Hypothalamus (tissue), 51 donors: ENCODE results near the gene IQCF6.
"Not testable (repeated sequence)": the region's sequence is repeated elsewhere in the genome, so short reads cannot be mapped to it uniquely, and the experiment has no call there.

Experiments used
- DNase-seq, 51 donors: peaks; one replicate each; lab custom pipeline; 2025; lab: John Stamatoyannopoulos, UW

The IQCF6 gene

DNA sequence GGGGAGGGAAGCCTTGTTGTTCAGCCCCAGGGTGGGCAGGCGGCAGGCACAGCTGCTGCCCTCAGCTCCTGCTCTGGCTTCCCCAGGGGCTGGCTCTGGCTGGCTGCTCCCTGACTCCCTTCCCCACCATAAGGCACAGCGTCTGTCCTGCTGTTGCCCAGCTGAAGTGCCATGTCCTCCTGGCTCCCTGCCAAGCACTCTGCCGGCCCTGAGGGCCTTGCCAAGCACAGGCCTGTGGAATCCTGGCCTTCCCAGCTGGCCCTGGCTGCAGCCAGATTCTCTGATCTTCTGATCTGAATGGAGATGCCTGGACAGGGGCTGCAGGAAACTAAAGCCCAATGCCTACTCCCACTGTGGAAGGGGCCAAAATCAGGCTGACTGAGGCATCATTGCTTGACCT lies 1.1 kb downstream of the IQCF6 start:
- peak in 34 of 51 donors; percentile 4 to 72 (median 40) for DNase-seq

DNA sequence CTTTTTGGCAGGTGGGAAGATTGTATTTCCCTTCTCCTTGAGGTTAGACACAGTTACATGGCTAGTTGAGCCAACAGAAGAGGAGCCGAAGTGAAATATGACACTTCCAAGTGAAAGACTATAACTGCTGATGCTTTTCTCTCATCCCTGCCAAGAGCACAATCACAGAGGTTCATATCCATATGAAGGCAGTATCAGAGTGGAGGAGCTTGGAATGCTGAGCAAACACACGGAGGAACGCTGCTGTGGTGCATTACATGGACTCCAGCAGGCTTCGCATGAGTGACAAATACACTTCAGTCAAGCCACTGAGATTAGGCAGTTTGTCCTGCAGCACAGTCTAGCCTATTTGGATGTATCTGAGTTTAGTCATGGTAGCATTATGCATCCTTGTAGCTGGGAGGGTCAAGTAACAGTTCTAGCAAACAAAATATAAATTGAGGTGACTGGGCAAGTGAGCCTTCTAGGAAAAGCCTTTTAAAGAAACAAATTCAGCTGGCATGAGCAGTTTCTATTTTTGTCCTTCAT lies 5.4 kb downstream of the IQCF6 start:
- DNase-seq, result no peak

DNA sequence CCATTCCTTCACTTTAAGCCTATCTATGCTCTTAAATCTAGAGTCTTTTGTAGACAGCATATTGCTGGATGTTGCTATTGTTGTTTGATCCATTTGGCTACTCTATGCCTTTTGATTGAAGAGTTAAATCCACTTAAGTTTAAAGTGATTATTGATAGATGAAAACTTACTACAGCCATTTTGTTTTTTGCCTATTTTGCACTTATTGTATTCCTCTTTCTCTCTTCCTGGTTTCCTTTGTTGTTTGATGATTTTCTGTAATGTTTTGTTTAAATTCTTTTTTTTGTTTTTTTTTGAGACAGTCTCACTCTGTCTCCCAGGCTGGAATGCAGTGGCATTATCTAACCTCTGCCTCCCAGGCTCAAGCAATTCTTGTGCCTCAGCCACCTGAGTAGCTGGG lies 19.8 kb downstream of the IQCF6 start:
- no peak for DNase-seq

- not testable (repeated sequence) for DNase-seq
These were observed 25.0 kb downstream of the IQCF6 start for GRCh38 chr3:51753763-51754750.

DNA sequence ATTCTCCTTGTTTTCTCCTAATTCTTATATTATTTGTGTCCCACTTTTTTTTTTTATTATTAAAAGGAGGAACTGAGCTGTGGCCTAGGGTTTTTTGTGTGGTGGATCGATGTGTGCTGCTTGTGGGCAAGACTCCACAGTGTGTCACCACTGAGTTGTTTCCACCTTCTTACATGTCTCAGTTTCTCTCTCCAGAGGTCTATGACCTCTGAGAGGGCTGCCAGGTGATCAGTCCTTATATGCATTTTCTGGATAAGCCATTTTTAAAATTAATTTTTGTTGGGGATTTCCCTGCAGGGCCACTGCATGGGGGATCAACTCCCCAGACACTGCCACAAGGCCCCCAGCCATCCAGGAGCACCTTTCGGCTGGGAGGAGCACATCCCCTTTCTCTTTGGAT lies 27.8 kb downstream of the IQCF6 start:
- no peak for DNase-seq

- DNase-seq, result no peak
These were observed 28.2 kb downstream of the IQCF6 start for GRCh38 chr3:51750878-51751277.

- DNase-seq, result no peak
These were observed 30.7 kb downstream of the IQCF6 start for GRCh38 chr3:51748327-51748726.

GRCh38 chr3:51747840-51748239 lies 31.2 kb downstream of the IQCF6 start:
- no peak for DNase-seq

DNA sequence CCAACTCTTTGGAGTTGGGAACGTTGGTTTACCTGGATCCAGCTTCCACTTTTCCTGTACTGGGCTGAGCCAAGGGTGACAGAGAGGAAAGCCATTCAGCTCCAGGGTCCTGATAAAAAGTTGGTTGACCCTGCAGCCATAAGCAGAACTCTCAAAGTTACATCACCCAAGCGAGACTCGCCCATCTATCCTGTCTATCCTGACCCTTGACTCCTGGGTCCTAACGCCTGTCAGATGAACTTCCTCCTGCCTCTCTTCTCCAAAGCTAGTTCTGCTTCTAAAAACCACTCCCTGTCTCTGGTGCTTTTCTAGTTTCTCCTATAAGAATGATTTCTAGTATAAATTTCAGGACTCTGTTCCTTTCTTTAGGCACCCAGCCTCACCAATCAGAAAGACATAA lies 36.1 kb downstream of the IQCF6 start:
- peak in 1 of 51 donors; percentile 0 for DNase-seq

DNA sequence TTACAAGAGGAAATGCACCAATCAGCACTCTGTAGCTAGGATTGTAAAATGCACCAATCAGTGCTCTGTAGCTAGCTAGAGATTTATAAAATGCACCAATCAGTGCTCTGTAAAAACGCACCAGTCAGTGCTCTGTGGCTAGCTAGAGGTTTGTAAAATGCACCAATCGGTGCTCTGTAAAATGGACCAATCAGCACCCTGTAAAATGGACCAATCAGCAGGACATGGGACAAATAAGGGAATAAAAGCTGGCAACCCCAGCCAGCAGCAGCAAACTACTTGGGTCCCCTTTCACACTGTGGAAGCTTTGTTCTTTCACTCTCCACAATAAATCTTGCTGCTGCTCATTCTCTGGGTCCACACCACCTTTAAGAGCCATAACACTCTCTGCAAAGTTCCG lies 36.7 kb downstream of the IQCF6 start:
- not testable (repeated sequence) for DNase-seq

DNA sequence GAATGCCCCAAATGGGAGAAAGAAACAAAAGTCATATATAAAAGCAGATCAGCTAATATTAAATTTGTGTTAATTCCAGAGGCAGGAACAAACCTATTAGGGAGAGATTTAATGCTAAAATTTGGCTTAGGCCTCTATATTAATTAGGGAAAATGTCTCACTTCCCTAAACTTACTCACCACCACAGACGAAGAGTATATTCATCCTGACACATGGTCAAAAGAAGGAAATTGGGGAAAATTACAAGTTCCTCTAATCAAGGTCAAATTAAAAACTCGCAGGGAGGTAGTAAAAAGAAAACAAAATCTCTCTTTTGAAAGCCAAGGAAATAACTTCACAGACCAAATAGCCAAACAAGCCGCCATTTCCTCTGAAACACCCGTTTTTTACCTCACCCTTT lies 39.9 kb downstream of the IQCF6 start:
- no peak for DNase-seq

GRCh38 chr3:51735950-51736349 lies 43.1 kb downstream of the IQCF6 start:
- DNase-seq, result no peak

- no peak for DNase-seq
These were observed 44.0 kb downstream of the IQCF6 start for GRCh38 chr3:51735039-51735438.

GRCh38 chr3:51734572-51734907 lies 44.5 kb downstream of the IQCF6 start:
- no peak for DNase-seq

DNA sequence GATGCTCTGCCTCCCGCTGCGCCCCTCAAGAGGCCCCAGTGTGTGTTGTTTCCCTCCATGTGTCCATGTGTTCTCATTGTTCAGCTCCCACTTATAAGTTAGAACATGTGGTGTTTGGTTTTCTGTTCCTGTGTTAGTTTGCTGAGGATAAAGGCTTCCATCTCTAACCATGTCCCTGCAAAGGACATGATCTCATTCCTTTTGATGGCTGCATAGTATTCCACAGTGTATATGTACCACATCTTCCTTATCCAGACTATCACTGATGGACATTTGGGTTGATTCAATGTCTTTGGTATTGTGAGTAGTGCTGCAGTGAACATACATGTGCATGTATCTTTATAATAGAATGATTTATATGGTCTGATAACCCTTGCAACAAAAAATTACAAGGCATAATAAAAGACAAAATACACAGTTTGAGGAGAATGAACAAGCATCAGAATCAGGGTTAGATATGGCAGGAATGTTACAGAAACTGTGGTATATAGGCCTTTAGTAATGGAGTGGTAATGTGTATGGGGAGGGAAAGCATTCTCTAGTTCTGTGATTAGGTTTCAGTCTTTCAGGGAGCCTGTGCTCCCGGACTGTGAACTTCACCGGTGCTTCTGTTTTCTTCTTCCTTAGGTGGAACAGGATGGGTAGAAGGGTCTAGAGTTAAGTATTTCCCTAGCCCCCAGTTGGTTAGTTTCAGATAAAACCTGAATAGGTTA lies 45.0 kb downstream of the IQCF6 start:
- no peak for DNase-seq

DNA sequence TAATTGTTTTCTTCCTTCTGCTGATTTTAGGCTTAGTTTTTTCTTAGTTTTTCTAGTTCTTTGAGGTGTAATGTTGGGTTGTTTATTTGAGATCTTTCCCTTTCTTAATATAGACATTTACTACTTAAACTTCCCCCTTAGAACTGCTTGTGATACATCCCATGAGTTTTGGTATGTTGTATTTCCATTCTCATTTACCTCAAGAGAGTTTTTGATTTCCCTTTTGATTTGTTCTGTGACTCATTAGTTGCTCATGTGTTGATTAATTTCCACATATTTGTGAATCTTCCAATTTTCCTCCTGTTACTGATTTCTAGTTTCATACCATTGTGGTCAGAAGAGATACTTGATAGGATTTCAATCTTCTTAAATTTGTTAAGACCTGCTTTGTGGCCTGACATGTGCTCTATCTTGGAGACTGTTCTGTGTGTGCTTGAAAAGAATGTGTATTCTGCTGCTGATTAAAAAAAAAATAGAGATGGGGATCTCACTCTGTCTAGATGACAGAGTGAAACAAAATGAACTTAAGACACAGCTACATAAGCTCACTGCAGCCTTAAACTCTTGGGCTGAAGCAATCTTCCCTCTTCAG lies 49.9 kb downstream of the IQCF6 start:
- no peak for DNase-seq
